Keratinocyte (primary cell): ENCODE results near the gene PHLPP1. TPM values are rescaled to one million over a fixed set of nuclear protein-coding genes. Genes with fewer than 3 reads are reported as not detected.

ENCODE experiments used
- DNase-seq: peaks from one replicate; pipeline ENCODE4 v3.0.0-alpha.2; 2011; ENCODE audit warnings: low read depth, missing footprints, low spot score
- FAIRE-seq: peaks from 2 replicates; lab custom pipeline; 2011; peaks lifted over from hg19 to GRCh38; lab: Jason Lieb, UNC
- H2AFZ ChIP-seq: 2 replicates; pipeline ENCODE4 v1.6.0; 2012; ENCODE audit warnings: low read length, control low read depth, inconsistent platforms; ENCODE audit not compliant: control insufficient read depth
- H3K27ac ChIP-seq: 2 replicates; pipeline ENCODE4 v1.5.1; 2011; ENCODE audit warnings: low read length; ENCODE audit not compliant: control insufficient read depth, insufficient read depth
- H3K27me3 ChIP-seq: 3 replicates; pipeline ENCODE4 v1.6.0; 2011; ENCODE audit warnings: low read length; ENCODE audit not compliant: control insufficient read depth, insufficient read depth; ENCODE audit errors: extremely low read depth
- H3K36me3 ChIP-seq, 2 experiments: 2 replicates in 1 of 2; 3 replicates in 1 of 2; pipeline ENCODE4 v1.5.1; 2011; ENCODE audit warnings: low read length in 2 of 2, mild to moderate bottlenecking in 1 of 2; ENCODE audit not compliant: control insufficient read depth in 2 of 2, insufficient read depth in 2 of 2; ENCODE audit errors: extremely low read depth in 1 of 2
- H3K4me1 ChIP-seq: 3 replicates; pipeline ENCODE4 v1.5.1; 2011; ENCODE audit warnings: low read length; ENCODE audit not compliant: control insufficient read depth, insufficient read depth; ENCODE audit errors: extremely low read depth
- H3K4me2 ChIP-seq: 3 replicates; pipeline ENCODE4 v1.6.0; 2011; ENCODE audit warnings: low read depth, low read length; ENCODE audit not compliant: control insufficient read depth, insufficient read depth; ENCODE audit errors: extremely low read depth
- H3K4me3 ChIP-seq, 3 experiments: fragments of 200-600 bp in 1 of 3; sonication (generic) in 1 of 3; 2 replicates in 2 of 3; 3 replicates in 1 of 3; pipeline ENCODE4 v1.5.1; 2011 to 2016; ENCODE audit warnings: low read length in 3 of 3, mild to moderate bottlenecking in 3 of 3, control low read depth in 2 of 3, inconsistent platforms in 1 of 3, low read depth in 1 of 3, mixed read lengths in 1 of 3, mixed run types in 1 of 3, moderate library complexity in 1 of 3; ENCODE audit not compliant: control insufficient read depth in 2 of 3, insufficient read depth in 2 of 3; ENCODE audit errors: extremely low read depth in 1 of 3
- H3K79me2 ChIP-seq: 2 replicates; pipeline ENCODE4 v1.6.0; 2012; ENCODE audit warnings: low read length; ENCODE audit not compliant: control insufficient read depth, insufficient read depth
- H3K9ac ChIP-seq: 3 replicates; pipeline ENCODE4 v1.6.0; 2011; ENCODE audit warnings: low read length; ENCODE audit not compliant: control insufficient read depth, insufficient read depth; ENCODE audit errors: extremely low read depth
- H3K9me1 ChIP-seq: 3 replicates; pipeline ENCODE4 v1.6.0; 2011; ENCODE audit warnings: low read length; ENCODE audit not compliant: control insufficient read depth, insufficient read depth; ENCODE audit errors: extremely low read depth
- H3K9me3 ChIP-seq: 2 replicates; pipeline ENCODE4 v1.5.1; 2012; ENCODE audit warnings: low read depth, low read length; ENCODE audit not compliant: control insufficient read depth
- H4K20me1 ChIP-seq: 3 replicates; pipeline ENCODE4 v1.6.0; 2011; ENCODE audit warnings: low read length; ENCODE audit not compliant: control insufficient read depth, insufficient read depth; ENCODE audit errors: extremely low read depth
- EZH2 ChIP-seq: IDR thresholded peaks from one replicate; pipeline ENCODE4 v1.6.1; 2012; ENCODE audit warnings: inconsistent platforms, mild to moderate bottlenecking, low read length, moderate library complexity
- dilution Hi-C: fragments of 300-500 bp; cut with MboI; formaldehyde crosslinking; loops from one replicate; pipeline ENCODE4 v1.7.0; 2020; ENCODE audit warnings: low sequenced_read_pairs; ENCODE audit not compliant: extremely low pct_ligation_motif_present
- polyA plus RNA-seq, 5 experiments: library from polyadenylated mRNA; depleted of rRNA in 3 of 5; stranded (reverse) in 3 of 5; stranded (forward) in 1 of 5; unstranded in 1 of 5; fragments of >200 nt; gene quantifications; 1 replicate in 1 of 5; 2 replicates in 3 of 5; 3 replicates in 1 of 5; pipeline versions ENCODE4 v1.2.1 to v1.2.3, GENCODE V29; 2011 to 2012; ENCODE audit warnings: missing spikeins in 2 of 5, low read depth in 1 of 5, low replicate concordance in 1 of 5
- TF ChIP-seq, protein P1 (sequence below), 3 experiments: IDR thresholded peaks in 1 of 3; conservative IDR thresholded peaks in 1 of 3; optimal IDR thresholded peaks in 1 of 3; 2 replicates in 2 of 3; 3 replicates in 1 of 3; pipeline versions ENCODE3 to v1.5.1; 2011; ENCODE audit warnings: low read length in 3 of 3, mild to moderate bottlenecking in 3 of 3, moderate library complexity in 2 of 3, control low read depth in 1 of 3, inconsistent platforms in 1 of 3; ENCODE audit not compliant: insufficient read depth in 2 of 3; ENCODE audit errors: extremely low read depth in 1 of 3

PHLPP1 gene
- polyA plus RNA-seq, 1 donor (not counting 4 experiments of a cell fraction or from before 2014, with no cell fraction given), result 8.4 TPM

DNA sequence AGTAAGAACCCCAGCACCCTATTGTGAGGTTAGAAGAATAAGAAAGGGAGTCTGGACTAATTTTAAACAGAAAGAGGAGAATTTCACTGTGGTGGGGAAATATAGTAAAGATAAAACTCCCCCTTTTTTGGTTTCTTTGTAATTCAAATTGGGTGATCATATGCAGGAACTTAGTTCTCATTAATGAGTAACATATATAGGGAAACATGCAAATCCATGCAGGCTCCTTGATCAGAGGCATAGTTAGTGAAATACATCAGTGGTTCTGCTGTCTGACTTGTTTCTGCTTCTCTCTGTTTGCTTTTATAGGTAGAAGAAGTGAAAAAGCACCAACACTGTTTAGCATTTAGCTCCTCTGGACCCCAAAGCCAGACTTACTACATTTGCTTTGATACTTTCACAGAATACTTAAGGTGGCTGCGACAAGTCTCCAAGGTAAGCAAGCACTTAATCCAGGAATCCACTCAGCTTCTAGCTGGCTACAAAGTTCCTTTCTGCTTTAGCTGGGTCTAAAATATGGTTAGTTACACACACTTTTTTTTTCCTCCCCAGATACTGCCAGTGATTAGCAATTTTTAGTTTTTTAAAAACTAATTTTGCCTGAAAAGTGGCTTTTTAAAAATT is 123.2 kb downstream of the PHLPP1 start:
- TF ChIP-seq, protein P1, sequence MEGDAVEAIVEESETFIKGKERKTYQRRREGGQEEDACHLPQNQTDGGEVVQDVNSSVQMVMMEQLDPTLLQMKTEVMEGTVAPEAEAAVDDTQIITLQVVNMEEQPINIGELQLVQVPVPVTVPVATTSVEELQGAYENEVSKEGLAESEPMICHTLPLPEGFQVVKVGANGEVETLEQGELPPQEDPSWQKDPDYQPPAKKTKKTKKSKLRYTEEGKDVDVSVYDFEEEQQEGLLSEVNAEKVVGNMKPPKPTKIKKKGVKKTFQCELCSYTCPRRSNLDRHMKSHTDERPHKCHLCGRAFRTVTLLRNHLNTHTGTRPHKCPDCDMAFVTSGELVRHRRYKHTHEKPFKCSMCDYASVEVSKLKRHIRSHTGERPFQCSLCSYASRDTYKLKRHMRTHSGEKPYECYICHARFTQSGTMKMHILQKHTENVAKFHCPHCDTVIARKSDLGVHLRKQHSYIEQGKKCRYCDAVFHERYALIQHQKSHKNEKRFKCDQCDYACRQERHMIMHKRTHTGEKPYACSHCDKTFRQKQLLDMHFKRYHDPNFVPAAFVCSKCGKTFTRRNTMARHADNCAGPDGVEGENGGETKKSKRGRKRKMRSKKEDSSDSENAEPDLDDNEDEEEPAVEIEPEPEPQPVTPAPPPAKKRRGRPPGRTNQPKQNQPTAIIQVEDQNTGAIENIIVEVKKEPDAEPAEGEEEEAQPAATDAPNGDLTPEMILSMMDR (optimal IDR thresholded peaks at IDR 0.05 in 1 of 3, IDR thresholded peaks at IDR 0.05 in 1 of 3, conservative IDR thresholded peaks at IDR 0.05 in 1 of 3; ENCODE audit: extremely low read depth in 1 of 3, insufficient read depth in 2 of 3, low read length in 3 of 3), result no peak
- no peak for TF ChIP-seq EZH2
- H3K27me3 ChIP-seq, result no peaks in the 10 kb centered on the region
- H3K9ac ChIP-seq, result no peak overlapping the region
- no peak for FAIRE-seq
- H3K4me2 ChIP-seq, result no peak overlapping the region
- no peaks in the 10 kb centered on the region for H3K9me3 ChIP-seq
- no peak overlapping the region for H2AFZ ChIP-seq
- H3K36me3 ChIP-seq, result no peaks in the 10 kb centered on the region
- no peak overlapping the region for H3K4me3 ChIP-seq
- H3K27ac ChIP-seq, result no peak overlapping the region
- peaks cover 11% of the 10 kb centered on the region for H3K79me2 ChIP-seq
- no peak for DNase-seq
- H4K20me1 ChIP-seq, result no peaks in the 10 kb centered on the region
- peaks cover 6% of the 10 kb centered on the region for H3K4me1 ChIP-seq
- dilution Hi-C loops, result no loop called here
- H3K9me1 ChIP-seq, result no peaks in the 10 kb centered on the region

DNA sequence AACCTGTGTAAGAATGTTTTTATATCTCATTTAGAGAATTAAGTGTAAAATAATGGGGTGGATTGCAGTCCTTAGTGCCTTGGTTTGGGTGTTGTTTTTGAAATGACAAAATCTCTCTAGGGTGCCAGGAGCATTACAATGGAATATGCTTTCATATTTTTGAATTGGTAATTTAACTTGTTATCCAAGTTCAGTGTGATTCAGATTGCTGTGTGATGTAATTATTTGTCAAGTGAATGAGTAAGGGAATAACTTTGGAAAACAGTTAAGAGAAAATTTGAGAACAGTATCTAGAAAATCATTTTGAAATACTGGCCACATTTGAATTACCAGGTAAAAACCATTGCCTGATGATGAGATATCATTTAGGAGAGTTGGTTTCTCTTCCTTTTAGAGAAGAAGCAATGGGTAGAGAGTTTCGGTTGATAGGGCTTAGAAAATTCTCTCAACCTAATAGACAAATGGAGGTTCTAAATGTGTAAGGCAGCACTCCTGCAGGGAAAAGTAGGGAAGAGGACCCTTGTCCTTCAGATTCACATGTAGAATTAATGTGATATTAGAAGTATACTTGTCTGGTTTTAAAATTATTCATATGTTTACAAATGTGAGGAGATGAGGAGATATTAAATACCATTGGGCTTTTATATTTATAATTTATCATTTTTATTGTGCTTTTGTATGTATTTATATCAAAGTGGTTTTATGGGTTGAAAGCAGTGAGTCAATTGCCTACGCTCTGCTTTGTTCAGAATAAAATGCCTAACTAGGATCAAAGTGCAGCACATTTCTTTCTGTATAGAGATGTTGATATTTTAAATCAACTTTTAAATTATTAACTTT is 124.8 kb downstream of the PHLPP1 start:
- dilution Hi-C loops, result no loop called here
- DNase-seq (no peak), FAIRE-seq (no peak)
- Histone ChIP-seq H3K4me3 (no peak overlapping the region), H3K9me1 (no peaks in the 10 kb centered on the region), H3K4me2 (no peak overlapping the region), H3K27me3 (no peaks in the 10 kb centered on the region), H3K4me1 (peaks cover 6% of the 10 kb centered on the region), H3K9me3 (no peaks in the 10 kb centered on the region), H2AFZ (no peak overlapping the region), H4K20me1 (no peaks in the 10 kb centered on the region), H3K36me3 (no peaks in the 10 kb centered on the region), H3K9ac (no peak overlapping the region), H3K79me2 (peaks cover 2% of the 10 kb centered on the region), H3K27ac (no peak overlapping the region)
- TF ChIP-seq EZH2, result no peak
- TF ChIP-seq, protein P1 (optimal IDR thresholded peaks at IDR 0.05 in 1 of 3, IDR thresholded peaks at IDR 0.05 in 1 of 3, conservative IDR thresholded peaks at IDR 0.05 in 1 of 3; ENCODE audit: extremely low read depth in 1 of 3, insufficient read depth in 2 of 3, low read length in 3 of 3), result no peak
